CD14-positive monocyte (primary cell): ENCODE results near the gene CYB5R4. TPM values are rescaled to one million over a fixed set of nuclear protein-coding genes. Genes with fewer than 3 reads are reported as not detected.

Experiments used
- DNase-seq, 3 donors: peaks; one replicate each; pipeline ENCODE4 v3.0.0-alpha.2; 2011 to 2022
- H2AFZ ChIP-seq: 2 replicates; pipeline ENCODE4 v1.6.0; 2012; ENCODE audit warnings: mild to moderate bottlenecking, low read depth, low read length, inconsistent platforms; ENCODE audit not compliant: insufficient read depth, poor library complexity, severe bottlenecking
- H3K27ac ChIP-seq, 2 donors: 1 replicate in 1 of 2; 2 replicates in 1 of 2; pipeline ENCODE4 v1.5.1; 2012 to 2013; ENCODE audit warnings: low read length in 2 of 2, control low read depth in 1 of 2, inconsistent platforms in 1 of 2, low read depth in 1 of 2, mild to moderate bottlenecking in 1 of 2
- H3K27me3 ChIP-seq, 2 donors: one replicate each; pipeline versions ENCODE4 v1.6.0 to v1.6.1; 2011 to 2013; ENCODE audit warnings: low read length in 2 of 2; ENCODE audit not compliant: control insufficient read depth in 2 of 2, insufficient read depth in 2 of 2
- H3K36me3 ChIP-seq, 2 donors: replicated peaks in 1 of 2; 1 replicate in 1 of 2; 2 replicates in 1 of 2; pipeline versions ENCODE4 v1.5.1 to v1.6.1; 2012 to 2013; ENCODE audit warnings: low read length in 2 of 2, control low read depth in 1 of 2, inconsistent platforms in 1 of 2, mild to moderate bottlenecking in 1 of 2; ENCODE audit not compliant: insufficient read depth in 2 of 2, control insufficient read depth in 1 of 2
- H3K4me1 ChIP-seq, 2 donors: 1 replicate in 1 of 2; 2 replicates in 1 of 2; pipeline versions ENCODE4 v1.5.1 to v1.6.1; 2012 to 2013; ENCODE audit warnings: low read length in 2 of 2, control low read depth in 1 of 2, inconsistent platforms in 1 of 2, mild to moderate bottlenecking in 1 of 2, moderate library complexity in 1 of 2; ENCODE audit not compliant: insufficient read depth in 2 of 2, control insufficient read depth in 1 of 2
- H3K4me2 ChIP-seq: replicated peaks from 2 replicates; pipeline ENCODE3; 2012; ENCODE audit warnings: low read length, moderate library complexity, mild to moderate bottlenecking; ENCODE audit not compliant: poor library complexity, severe bottlenecking; ENCODE audit errors: extremely low read depth
- H3K4me3 ChIP-seq, 3 experiments: fragments of 200-600 bp in 1 of 3; sonication (generic) in 1 of 3; replicated peaks in 1 of 3; 1 replicate in 2 of 3; 2 replicates in 1 of 3; pipeline ENCODE4 v1.5.1; 2011 to 2013; ENCODE audit warnings: low read length in 3 of 3, mild to moderate bottlenecking in 3 of 3, control low read depth in 2 of 3, low read depth in 2 of 3, inconsistent platforms in 1 of 3, moderate library complexity in 1 of 3
- H3K79me2 ChIP-seq: 2 replicates; pipeline ENCODE4 v1.6.0; 2012; ENCODE audit warnings: mild to moderate bottlenecking, control low read depth, inconsistent platforms, low read length, moderate library complexity; ENCODE audit not compliant: insufficient read depth
- H3K9ac ChIP-seq: 2 replicates; pipeline ENCODE4 v1.6.0; 2017; ENCODE audit warnings: low read length, mild to moderate bottlenecking; ENCODE audit not compliant: insufficient read depth, poor library complexity, severe bottlenecking
- H3K9me3 ChIP-seq, 2 donors: replicated peaks in 1 of 2; 1 replicate in 1 of 2; 2 replicates in 1 of 2; pipeline versions ENCODE4 v1.5.1 to v1.6.1; 2012 to 2013; ENCODE audit warnings: low read length in 2 of 2, control low read depth in 1 of 2; ENCODE audit not compliant: control insufficient read depth in 1 of 2, insufficient read depth in 1 of 2
- H4K20me1 ChIP-seq: 2 replicates; pipeline ENCODE4 v1.6.0; 2012; ENCODE audit warnings: mild to moderate bottlenecking, low read length, control low read depth, moderate library complexity; ENCODE audit not compliant: insufficient read depth
- H3K27ac Mint-ChIP-seq, 7 donors: one replicate each; pipeline ENCODE4 v1.8.0; 2020; ENCODE audit warnings: mild to moderate bottlenecking in 7 of 7, mixed read lengths in 7 of 7, moderate library complexity in 6 of 7, inconsistent platforms in 2 of 7
- H3K27me3 Mint-ChIP-seq, 3 donors: one replicate each; pipeline ENCODE4 v1.8.0; 2021 to 2022; ENCODE audit warnings: low read depth in 3 of 3, mild to moderate bottlenecking in 3 of 3, mixed read lengths in 3 of 3, moderate library complexity in 3 of 3, inconsistent platforms in 1 of 3
- H3K36me3 Mint-ChIP-seq, 2 donors: one replicate each; pipeline ENCODE4 v1.8.0; 2020; ENCODE audit warnings: mixed read lengths in 2 of 2, inconsistent platforms in 1 of 2, mild to moderate bottlenecking in 1 of 2
- H3K4me1 Mint-ChIP-seq: one replicate; pipeline ENCODE4 v1.8.0; 2020; ENCODE audit warnings: mild to moderate bottlenecking, mixed read lengths
- H3K4me3 Mint-ChIP-seq, 2 donors: one replicate each; pipeline ENCODE4 v1.8.0; 2020; ENCODE audit warnings: mild to moderate bottlenecking in 2 of 2, mixed read lengths in 2 of 2, moderate library complexity in 1 of 2
- H3K9me3 Mint-ChIP-seq, 7 donors: one replicate each; pipeline ENCODE4 v1.8.0; 2020 to 2022; ENCODE audit warnings: mixed read lengths in 7 of 7, mild to moderate bottlenecking in 6 of 7, moderate library complexity in 6 of 7, inconsistent platforms in 2 of 7
- CTCF ChIP-seq: fragments of 200-600 bp; IDR thresholded peaks from one replicate; pipeline ENCODE4 v1.8.0; 2022; ENCODE audit warnings: antibody characterized with exemption, mild to moderate bottlenecking
- WGBS: methylation state at CpG from one replicate; pipeline ENCODE4 v1.1.5; 2013; ENCODE audit warnings: missing lambda C conversion rate; ENCODE audit not compliant: insufficient coverage; 5-methylcytosine and 5-hydroxymethylcytosine counted together
- intact Hi-C, 2 donors: fragments of 100-400 bp; cut with micrococcal nuclease; formaldehyde crosslinking; loops; one replicate each; pipeline versions ENCODE4 v1.15.0 to v1.15.1; 2023
- polyA plus RNA-seq, 3 donors: library from polyadenylated mRNA; depleted of rRNA in 1 of 3; unstranded in 2 of 3; stranded (reverse) in 1 of 3; fragments of 300-500 nt in 2 of 3; fragments of >200 nt in 1 of 3; fragmentation: Illumina TruSeq in 2 of 3; gene quantifications; 1 replicate in 2 of 3; 2 replicates in 1 of 3; pipeline ENCODE4 v1.2.3, GENCODE V29; 2012 to 2021

CYB5R4 gene
- polyA plus RNA-seq, 3 donors = 30.5 to 120 (median 116) TPM

- Histone ChIP-seq H3K36me3 (no peaks in the 10 kb centered on the region), H3K79me2 (no peaks in the 10 kb centered on the region), H4K20me1 (no peaks in the 10 kb centered on the region), H3K4me3 (no peak overlapping the region), H2AFZ (no peak overlapping the region), H3K9me3 (no peaks in the 10 kb centered on the region), H3K27ac (no peak overlapping the region), H3K4me1 (no peaks in the 10 kb centered on the region), H3K9ac (no peak overlapping the region), H3K27me3 (no peaks in the 10 kb centered on the region), H3K4me2 (no peak overlapping the region)
- 50% methylated on average over 1 of the region's 5 CpGs for WGBS
- peaks cover 0 to 7% (median 2%) of the 10 kb centered on the region in 7 donors for H3K9me3 Mint-ChIP-seq
- peaks cover 0 to 4% (median 3%) of the 10 kb centered on the region in 3 donors for H3K27me3 Mint-ChIP-seq
- TF ChIP-seq CTCF = no peak
- H3K27ac Mint-ChIP-seq = peak overlapping the region in 1 of 7 donors; percentile 2
- H3K36me3 Mint-ChIP-seq = no peaks in the 10 kb centered on the region
- H3K4me3 Mint-ChIP-seq = no peak overlapping the region
- no peak for DNase-seq
- intact Hi-C loops = no loop called here
- H3K4me1 Mint-ChIP-seq = no peaks in the 10 kb centered on the region
These were observed 148.4 kb downstream of the CYB5R4 start for GRCh38 chr6:84007871-84008270.

GRCh38 chr6:84013354-84013753 is 153.9 kb downstream of the CYB5R4 start:
- no peak overlapping the region for H3K4me3 Mint-ChIP-seq

More at GRCh38 chr6:84013354-84013753, 153.9 kb downstream of the CYB5R4 start:
- DNase-seq = no peak
- TF ChIP-seq CTCF = no peak
- no peaks in the 10 kb centered on the region for H3K36me3 Mint-ChIP-seq
- no peaks in the 10 kb centered on the region for H3K36me3 ChIP-seq
- H3K27me3 Mint-ChIP-seq = peaks cover 0 to 2% (median 1%) of the 10 kb centered on the region in 3 donors
- no peaks in the 10 kb centered on the region for H4K20me1 ChIP-seq
- no peaks in the 10 kb centered on the region for H3K27me3 ChIP-seq
- H3K9ac ChIP-seq = no peak overlapping the region
- intact Hi-C loops = no loop called here
- no peak overlapping the region for H3K27ac Mint-ChIP-seq
- H3K4me1 ChIP-seq = no peaks in the 10 kb centered on the region
- H3K4me1 Mint-ChIP-seq = no peaks in the 10 kb centered on the region
- WGBS = no CpG with 5 or more reads among the region's 2 CpGs
- H3K9me3 ChIP-seq = no peaks in the 10 kb centered on the region
- no peaks in the 10 kb centered on the region for H3K79me2 ChIP-seq
- no peak overlapping the region for H2AFZ ChIP-seq
- H3K9me3 Mint-ChIP-seq = peaks cover 0 to 8% (median 2%) of the 10 kb centered on the region in 7 donors
- no peak overlapping the region for H3K4me3 ChIP-seq
- H3K4me2 ChIP-seq = no peak overlapping the region
- H3K27ac ChIP-seq = no peak overlapping the region
